GM12878 (cell line): ENCODE results near the gene ILRUN. TPM values are rescaled to one million over a fixed set of nuclear protein-coding genes. Genes with fewer than 3 reads are reported as not detected.
A peak's percentile ranks its signal among the peaks of the same experiment; 100 is the strongest.

Experiments used
- ATAC-seq: fragments of 200-7000 bp; cut with Tn5 transposase; 3 replicates; pipeline ENCODE4 v1.9.1; 2020; ENCODE audit warnings: mild to moderate bottlenecking, moderate library complexity
- BruUV-seq: library from RNA; stranded (reverse); fragments of 400-500 nt; replicated peaks from 2 replicates; lab custom pipeline; 2021; lab: Mats Ljungman, UMichigan
- CTCF ChIA-PET: fragments of 300-600 bp; sonication (Branson Sonifier 250); formaldehyde crosslinking; extraction: SDS; loops from one replicate; lab custom pipeline; 2021; ENCODE audit warnings: inconsistent platforms; lab: Yijun Ruan, JAX
- POLR2A ChIA-PET: fragments of 350-600 bp; formaldehyde crosslinking; extraction: SDS; loops from one replicate; lab custom pipeline; 2021; ENCODE audit warnings: inconsistent platforms; lab: Charles Lee
- RAD21 ChIA-PET: fragments of 300-600 bp; sonication (Branson Sonifier 250); formaldehyde crosslinking; loops from one replicate; lab custom pipeline; 2023; ENCODE audit warnings: antibody characterized with exemption; ENCODE audit not compliant: unreplicated experiment; lab: Charles Lee
- SMC1A ChIA-PET: fragments of 300-600 bp; sonication (Branson Sonifier 250); formaldehyde crosslinking; loops from one replicate; lab custom pipeline; 2023; ENCODE audit not compliant: unreplicated experiment, uncharacterized antibody; lab: Charles Lee
- DNase-seq: peaks from one replicate; pipeline ENCODE4 v3.0.0-alpha.2; 2011; ENCODE audit warnings: low read depth, low spot score
- FAIRE-seq: peaks from 3 replicates; lab custom pipeline; 2011; peaks lifted over from hg19 to GRCh38; lab: Jason Lieb, UNC
- H2AFZ ChIP-seq: 2 replicates; pipeline ENCODE4 v1.6.0; 2011; ENCODE audit warnings: low read depth, low read length, control low read depth; ENCODE audit not compliant: control insufficient read depth
- H3K27ac ChIP-seq: 2 replicates; pipeline ENCODE4 v1.5.1; 2011; ENCODE audit warnings: control low read depth; ENCODE audit not compliant: control insufficient read depth, insufficient read depth
- H3K27me3 ChIP-seq, 2 experiments: replicated peaks in 1 of 2; 2 replicates each; pipeline versions ENCODE4 v1.6.0 to v1.6.1; 2011; ENCODE audit warnings: low read length in 1 of 2; ENCODE audit not compliant: control insufficient read depth in 2 of 2, insufficient read depth in 2 of 2
- H3K36me3 ChIP-seq, 2 experiments: 2 replicates each; pipeline ENCODE4 v1.5.1; 2011; ENCODE audit warnings: low read length in 1 of 2; ENCODE audit not compliant: control insufficient read depth in 2 of 2, insufficient read depth in 2 of 2
- H3K4me1 ChIP-seq: 2 replicates; pipeline ENCODE4 v1.6.1; 2011; ENCODE audit warnings: mild to moderate bottlenecking, low read length, moderate library complexity, mixed read lengths; ENCODE audit not compliant: control insufficient read depth, insufficient read depth
- H3K4me2 ChIP-seq: 2 replicates; pipeline ENCODE4 v1.6.0; 2011; ENCODE audit warnings: control low read depth; ENCODE audit not compliant: control insufficient read depth, insufficient read depth
- H3K4me3 ChIP-seq: fragments of 200-600 bp; sonication (generic); 2 replicates; pipeline ENCODE4 v1.5.1; 2016
- H3K79me2 ChIP-seq: 2 replicates; pipeline ENCODE4 v1.6.0; 2011; ENCODE audit warnings: low read length; ENCODE audit not compliant: control insufficient read depth, insufficient read depth
- H3K9ac ChIP-seq: 2 replicates; pipeline ENCODE4 v1.8.0; 2011; ENCODE audit warnings: low read length, control low read depth, mixed read lengths; ENCODE audit not compliant: control insufficient read depth, insufficient read depth
- H3K9me3 ChIP-seq: replicated peaks from 3 replicates; pipeline ENCODE4 v1.5.1; 2011; ENCODE audit warnings: mild to moderate bottlenecking, low read length; ENCODE audit not compliant: control insufficient read depth, insufficient read depth
- H4K20me1 ChIP-seq: 2 replicates; pipeline ENCODE4 v1.6.0; 2011; ENCODE audit not compliant: control insufficient read depth, insufficient read depth
- CBX3 ChIP-seq: fragments of 200-600 bp; sonication (generic); IDR thresholded peaks from 2 replicates; pipeline ENCODE4 v1.6.1; 2016; ENCODE audit warnings: low read depth, borderline replicate concordance
- EED ChIP-seq: sonication (generic); IDR thresholded peaks from 2 replicates; pipeline ENCODE4 v1.6.1; 2016; ENCODE audit warnings: antibody characterized with exemption, low read depth
- PML ChIP-seq: IDR thresholded peaks from 2 replicates; pipeline ENCODE4 v1.6.1; 2012; ENCODE audit warnings: low read length, inconsistent platforms
- WGBS: methylation state at CpG from one replicate; pipeline ENCODE4 v1.1.6; 2016; ENCODE audit warnings: low lambda C conversion rate; ENCODE audit not compliant: insufficient replicate concordance, insufficient coverage; ENCODE audit errors: missing lambda C conversion rate; 5-methylcytosine and 5-hydroxymethylcytosine counted together
- in situ Hi-C: fragments of 300-500 bp; cut with MboI; formaldehyde crosslinking; loops from 9 replicates; pipeline ENCODE4 v1.14.3; 2018; ENCODE audit warnings: mixed read lengths
- intact Hi-C: fragments of 100-400 bp; cut with micrococcal nuclease; formaldehyde crosslinking; loops from one replicate; pipeline ENCODE4 v1.14.2; 2022; ENCODE audit not compliant: unreplicated experiment
- polyA plus RNA-seq, 11 experiments: library from polyadenylated mRNA; depleted of rRNA in 4 of 11; unstranded in 6 of 11; stranded (reverse) in 5 of 11; fragments of >200 nt; fragmentation: Nextera tagmentation in 4 of 11; fragmentation: Illumina TruSeq in 1 of 11; extraction: Ambion mirVana in 4 of 11; extraction: Trizol in 1 of 11; gene quantifications; 1 replicate in 1 of 11; 2 replicates in 10 of 11; pipeline versions ENCODE4 v1.2.1 to v1.2.3, GENCODE V29; 2011 to 2016; ENCODE audit warnings: inconsistent platforms in 2 of 11, missing spikeins in 2 of 11, low read depth in 1 of 11
- total RNA-seq, 4 experiments: library from RNA; depleted of rRNA in 3 of 4; stranded (reverse); fragments of >200 nt in 3 of 4; fragmentation: Illumina TruSeq in 1 of 4; extraction: Trizol in 1 of 4; gene quantifications; 2 replicates each; pipeline versions ENCODE4 v1.2.1 to v1.2.3, GENCODE V29; 2013 to 2021
- TF ChIP-seq, protein P1 (sequence below): fragments of 450-650 bp; formaldehyde crosslinking; IDR thresholded peaks from 2 replicates; pipeline ENCODE4 v1.4.0; 2020; ENCODE audit warnings: mild to moderate bottlenecking, moderate library complexity
- TF ChIP-seq, protein P2 (sequence below): IDR thresholded peaks from 2 replicates; pipeline ENCODE4 v1.6.1; 2012; ENCODE audit warnings: low read depth, low read length, improper control_type of control experiment
- TF ChIP-seq, protein P3 (sequence below): fragments of 450-650 bp; IDR thresholded peaks from 2 replicates; pipeline ENCODE4 v1.6.1; 2016; ENCODE audit warnings: mild to moderate bottlenecking
- TF ChIP-seq, protein P4 (sequence below): IDR thresholded peaks from 2 replicates; pipeline ENCODE4 v1.6.1; 2012; ENCODE audit warnings: low read depth, low read length, improper control_type of control experiment
- TF ChIP-seq, protein P5 (sequence below): fragments of 450-650 bp; IDR thresholded peaks from 2 replicates; pipeline ENCODE4 v1.6.1; 2017; ENCODE audit warnings: mild to moderate bottlenecking, moderate library complexity

Gene ILRUN
- total and polyA plus RNA-seq, 10 of the 15 experiments (the other 5 are each of a cell fraction or from before 2014, with no cell fraction given) = 21.0 to 114 (median 48.9) TPM

DNA sequence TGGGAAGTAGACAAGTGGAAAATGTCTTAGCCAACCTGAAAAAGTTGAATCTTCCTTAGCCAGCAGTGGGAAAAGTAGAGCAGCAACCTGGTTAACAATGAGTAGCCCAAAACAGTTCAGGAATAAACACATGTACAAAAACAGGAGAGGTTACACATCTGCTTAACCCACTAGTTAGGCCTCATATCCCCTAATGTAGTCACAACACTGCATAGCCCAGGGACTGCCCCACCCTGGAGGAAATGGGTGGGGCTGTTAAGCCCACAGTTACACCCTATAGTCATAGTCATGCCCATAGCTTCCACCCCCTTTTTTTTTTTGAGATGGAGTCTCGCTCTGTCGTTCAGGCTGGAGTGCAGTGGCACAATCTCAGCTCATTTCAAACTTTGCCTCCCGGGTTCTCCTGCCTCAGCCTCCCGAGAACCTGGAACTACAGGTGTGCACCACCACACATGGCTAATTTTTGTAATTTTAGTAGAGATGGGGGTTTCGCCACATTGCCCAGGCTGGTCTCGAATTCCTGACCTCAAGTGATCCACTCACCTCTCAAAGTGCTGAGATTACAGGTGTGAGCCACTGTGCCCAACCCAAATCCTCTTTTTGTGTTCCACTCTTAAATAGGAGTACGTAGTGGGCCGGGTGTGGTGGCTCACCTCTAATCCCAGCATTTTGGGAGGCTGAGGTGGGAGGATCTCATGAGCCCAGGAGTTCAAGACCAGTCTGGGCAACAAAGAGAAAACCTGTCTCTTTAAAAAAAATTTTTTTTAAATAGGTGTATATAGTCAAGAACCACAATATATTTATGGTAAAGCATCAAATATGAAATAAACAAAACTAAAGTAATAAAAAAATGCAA lies 24.5 kb downstream of the ILRUN start:
- Histone ChIP-seq H3K9ac (peak overlapping the region; percentile 68), H3K27me3 (no peaks in the 10 kb centered on the region), H3K27ac (peak overlapping the region; percentile 92), H3K79me2 (peaks cover 97% of the 10 kb centered on the region), H3K4me3 (peak overlapping the region; percentile 46), H2AFZ (no peak overlapping the region), H3K9me3 (no peaks in the 10 kb centered on the region; the same call in 2 of the 3 replicates), H4K20me1 (no peaks in the 10 kb centered on the region), H3K4me2 (peak overlapping the region; percentile 67), H3K4me1 (peaks cover 38% of the 10 kb centered on the region), H3K36me3 (no peaks in the 10 kb centered on the region; a peak in 1 of 4 replicates)
- ATAC-seq (peak; percentile 88), FAIRE-seq (peak; percentile 78), DNase-seq (peak; percentile 84)
- intact Hi-C loops = loop anchor here (1.0 to 5.0 kb wide), 4 partner anchors 10 to 120 kb away; partner anchors contain the start of genes BLTP3A and SNRPC
- ChIA-PET RAD21 (interaction anchor here (0.6 to 7.2 kb wide), 17 partner anchors 8 to 591 kb away, joined by 3 to 183 read pairs (median 8); partner anchors contain the start of genes ANKS1A, ILRUN, SNRPC and TAF11), SMC1A (interaction anchor here (1.0 to 16.2 kb wide), 10 partner anchors 8 to 217 kb away, joined by 3 to 213 read pairs (median 15); partner anchors contain the start of genes ANKS1A, ILRUN and TAF11), POLR2A (interaction anchor here (0.5 to 14.8 kb wide), 15 partner anchors 9 to 375 kb away, joined by 3 to 329 read pairs (median 5); partner anchors contain the start of genes BLTP3A, ILRUN and SNRPC), CTCF (interaction anchor here (0.7 to 4.5 kb wide), 9 partner anchors 9 to 33 kb away, joined by 3 to 56 read pairs (median 5); no protein-coding TSS in a partner anchor)
- TSS peak; percentile 89 for BruUV-seq
- in situ Hi-C loops = loop anchor here (25.0 kb wide), 2 partner anchors 1610 to 1710 kb away; partner anchors contain the start of genes BRD2, HLA-DMA and HLA-DPA1
- 10% methylated on average over 8 of the region's 8 CpGs for WGBS
- TF ChIP-seq, protein P1, sequence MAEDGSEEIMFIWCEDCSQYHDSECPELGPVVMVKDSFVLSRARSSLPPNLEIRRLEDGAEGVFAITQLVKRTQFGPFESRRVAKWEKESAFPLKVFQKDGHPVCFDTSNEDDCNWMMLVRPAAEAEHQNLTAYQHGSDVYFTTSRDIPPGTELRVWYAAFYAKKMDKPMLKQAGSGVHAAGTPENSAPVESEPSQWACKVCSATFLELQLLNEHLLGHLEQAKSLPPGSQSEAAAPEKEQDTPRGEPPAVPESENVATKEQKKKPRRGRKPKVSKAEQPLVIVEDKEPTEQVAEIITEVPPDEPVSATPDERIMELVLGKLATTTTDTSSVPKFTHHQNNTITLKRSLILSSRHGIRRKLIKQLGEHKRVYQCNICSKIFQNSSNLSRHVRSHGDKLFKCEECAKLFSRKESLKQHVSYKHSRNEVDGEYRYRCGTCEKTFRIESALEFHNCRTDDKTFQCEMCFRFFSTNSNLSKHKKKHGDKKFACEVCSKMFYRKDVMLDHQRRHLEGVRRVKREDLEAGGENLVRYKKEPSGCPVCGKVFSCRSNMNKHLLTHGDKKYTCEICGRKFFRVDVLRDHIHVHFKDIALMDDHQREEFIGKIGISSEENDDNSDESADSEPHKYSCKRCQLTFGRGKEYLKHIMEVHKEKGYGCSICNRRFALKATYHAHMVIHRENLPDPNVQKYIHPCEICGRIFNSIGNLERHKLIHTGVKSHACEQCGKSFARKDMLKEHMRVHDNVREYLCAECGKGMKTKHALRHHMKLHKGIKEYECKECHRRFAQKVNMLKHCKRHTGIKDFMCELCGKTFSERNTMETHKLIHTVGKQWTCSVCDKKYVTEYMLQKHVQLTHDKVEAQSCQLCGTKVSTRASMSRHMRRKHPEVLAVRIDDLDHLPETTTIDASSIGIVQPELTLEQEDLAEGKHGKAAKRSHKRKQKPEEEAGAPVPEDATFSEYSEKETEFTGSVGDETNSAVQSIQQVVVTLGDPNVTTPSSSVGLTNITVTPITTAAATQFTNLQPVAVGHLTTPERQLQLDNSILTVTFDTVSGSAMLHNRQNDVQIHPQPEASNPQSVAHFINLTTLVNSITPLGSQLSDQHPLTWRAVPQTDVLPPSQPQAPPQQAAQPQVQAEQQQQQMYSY = no peak
- no peak for TF ChIP-seq CBX3
- peak; percentile 30; the same call in 1 of the 2 replicates for TF ChIP-seq EED
- TF ChIP-seq, protein P2, sequence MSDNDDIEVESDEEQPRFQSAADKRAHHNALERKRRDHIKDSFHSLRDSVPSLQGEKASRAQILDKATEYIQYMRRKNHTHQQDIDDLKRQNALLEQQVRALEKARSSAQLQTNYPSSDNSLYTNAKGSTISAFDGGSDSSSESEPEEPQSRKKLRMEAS = no peak
- TF ChIP-seq, protein P3, sequence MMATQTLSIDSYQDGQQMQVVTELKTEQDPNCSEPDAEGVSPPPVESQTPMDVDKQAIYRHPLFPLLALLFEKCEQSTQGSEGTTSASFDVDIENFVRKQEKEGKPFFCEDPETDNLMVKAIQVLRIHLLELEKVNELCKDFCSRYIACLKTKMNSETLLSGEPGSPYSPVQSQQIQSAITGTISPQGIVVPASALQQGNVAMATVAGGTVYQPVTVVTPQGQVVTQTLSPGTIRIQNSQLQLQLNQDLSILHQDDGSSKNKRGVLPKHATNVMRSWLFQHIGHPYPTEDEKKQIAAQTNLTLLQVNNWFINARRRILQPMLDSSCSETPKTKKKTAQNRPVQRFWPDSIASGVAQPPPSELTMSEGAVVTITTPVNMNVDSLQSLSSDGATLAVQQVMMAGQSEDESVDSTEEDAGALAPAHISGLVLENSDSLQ = peak; percentile 43; the same call in 1 of the 2 replicates
- TF ChIP-seq, protein P4, sequence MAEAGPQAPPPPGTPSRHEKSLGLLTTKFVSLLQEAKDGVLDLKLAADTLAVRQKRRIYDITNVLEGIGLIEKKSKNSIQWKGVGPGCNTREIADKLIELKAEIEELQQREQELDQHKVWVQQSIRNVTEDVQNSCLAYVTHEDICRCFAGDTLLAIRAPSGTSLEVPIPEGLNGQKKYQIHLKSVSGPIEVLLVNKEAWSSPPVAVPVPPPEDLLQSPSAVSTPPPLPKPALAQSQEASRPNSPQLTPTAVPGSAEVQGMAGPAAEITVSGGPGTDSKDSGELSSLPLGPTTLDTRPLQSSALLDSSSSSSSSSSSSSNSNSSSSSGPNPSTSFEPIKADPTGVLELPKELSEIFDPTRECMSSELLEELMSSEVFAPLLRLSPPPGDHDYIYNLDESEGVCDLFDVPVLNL = no peak
- TF ChIP-seq, protein P5, sequence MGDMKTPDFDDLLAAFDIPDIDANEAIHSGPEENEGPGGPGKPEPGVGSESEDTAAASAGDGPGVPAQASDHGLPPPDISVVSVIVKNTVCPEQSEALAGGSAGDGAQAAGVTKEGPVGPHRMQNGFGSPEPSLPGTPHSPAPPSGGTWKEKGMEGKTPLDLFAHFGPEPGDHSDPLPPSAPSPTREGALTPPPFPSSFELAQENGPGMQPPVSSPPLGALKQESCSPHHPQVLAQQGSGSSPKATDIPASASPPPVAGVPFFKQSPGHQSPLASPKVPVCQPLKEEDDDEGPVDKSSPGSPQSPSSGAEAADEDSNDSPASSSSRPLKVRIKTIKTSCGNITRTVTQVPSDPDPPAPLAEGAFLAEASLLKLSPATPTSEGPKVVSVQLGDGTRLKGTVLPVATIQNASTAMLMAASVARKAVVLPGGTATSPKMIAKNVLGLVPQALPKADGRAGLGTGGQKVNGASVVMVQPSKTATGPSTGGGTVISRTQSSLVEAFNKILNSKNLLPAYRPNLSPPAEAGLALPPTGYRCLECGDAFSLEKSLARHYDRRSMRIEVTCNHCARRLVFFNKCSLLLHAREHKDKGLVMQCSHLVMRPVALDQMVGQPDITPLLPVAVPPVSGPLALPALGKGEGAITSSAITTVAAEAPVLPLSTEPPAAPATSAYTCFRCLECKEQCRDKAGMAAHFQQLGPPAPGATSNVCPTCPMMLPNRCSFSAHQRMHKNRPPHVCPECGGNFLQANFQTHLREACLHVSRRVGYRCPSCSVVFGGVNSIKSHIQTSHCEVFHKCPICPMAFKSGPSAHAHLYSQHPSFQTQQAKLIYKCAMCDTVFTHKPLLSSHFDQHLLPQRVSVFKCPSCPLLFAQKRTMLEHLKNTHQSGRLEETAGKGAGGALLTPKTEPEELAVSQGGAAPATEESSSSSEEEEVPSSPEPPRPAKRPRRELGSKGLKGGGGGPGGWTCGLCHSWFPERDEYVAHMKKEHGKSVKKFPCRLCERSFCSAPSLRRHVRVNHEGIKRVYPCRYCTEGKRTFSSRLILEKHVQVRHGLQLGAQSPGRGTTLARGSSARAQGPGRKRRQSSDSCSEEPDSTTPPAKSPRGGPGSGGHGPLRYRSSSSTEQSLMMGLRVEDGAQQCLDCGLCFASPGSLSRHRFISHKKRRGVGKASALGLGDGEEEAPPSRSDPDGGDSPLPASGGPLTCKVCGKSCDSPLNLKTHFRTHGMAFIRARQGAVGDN = peak; percentile 78
- TF ChIP-seq PML = 0 out of 2 replicates have a peak, but pooled peaks have one; percentile 27
